Adrenal gland (tissue), 12 donors: ENCODE results near the gene RPL10. TPM values are rescaled to one million over a fixed set of nuclear protein-coding genes. Genes with fewer than 3 reads are reported as not detected.

Experiments
- DNase-seq, 7 donors: peaks; one replicate each; pipeline ENCODE4 v3.0.0-alpha.2; 2019 to 2020
- H3K27ac ChIP-seq, 5 donors: fragments of 200-600 bp; sonication (generic) in 4 of 5; 1 replicate in 3 of 5; 2 replicates in 2 of 5; pipeline versions ENCODE4 v1.5.1 to v1.8.0; 2016 to 2020; ENCODE audit warnings: mild to moderate bottlenecking in 1 of 5
- H3K27me3 ChIP-seq: fragments of 200-600 bp; 2 replicates; pipeline ENCODE4 v1.8.0; 2021
- H3K36me3 ChIP-seq, 2 donors: fragments of 200-600 bp; replicated peaks in 1 of 2; 1 replicate in 1 of 2; 2 replicates in 1 of 2; pipeline versions ENCODE4 v1.5.1 to v1.8.0; 2018 to 2022
- H3K4me1 ChIP-seq, 2 donors: fragments of 200-600 bp; replicated peaks in 1 of 2; 1 replicate in 1 of 2; 2 replicates in 1 of 2; pipeline versions ENCODE4 v1.5.1 to v1.8.0; 2018 to 2021
- H3K4me3 ChIP-seq, 4 donors: fragments of 200-600 bp; sonication (generic) in 3 of 4; one replicate each; pipeline ENCODE4 v1.5.1; 2016 to 2018
- H3K9me3 ChIP-seq, 3 donors: fragments of 200-600 bp; sonication (generic) in 1 of 3; replicated peaks in 1 of 3; 1 replicate in 2 of 3; 2 replicates in 1 of 3; pipeline versions ENCODE4 v1.5.1 to v1.8.0; 2016 to 2021
- POLR2A ChIP-seq, 2 donors: fragments of 450-650 bp; IDR thresholded peaks; one replicate each; pipeline ENCODE4 v1.6.1; 2017; ENCODE audit warnings: antibody characterized with exemption in 2 of 2, mild to moderate bottlenecking in 2 of 2, moderate library complexity in 1 of 2
- WGBS, 4 donors: extraction: QIAGEN DNeasy Blood & Tissue Kit in 2 of 4; methylation state at CpG; one replicate each; pipeline versions ENCODE4 v1.1.5 to v1.1.7; 2013 to 2017; 5-methylcytosine and 5-hydroxymethylcytosine counted together
- intact Hi-C, 2 donors: fragments of 100-400 bp; cut with DNase I; formaldehyde crosslinking; loops; one replicate each; pipeline versions ENCODE4 v1.14.1 to v1.15.0; 2022 to 2023
- microRNA-seq, 3 donors: library from miRNA; unstranded; fragments of <30 nt; microRNA quantifications; one replicate each; pipeline ENCODE4, GENCODE V29; 2017 to 2020
- polyA plus RNA-seq, 3 donors: library from polyadenylated mRNA; stranded (reverse); fragments of 200-250 nt in 2 of 3; fragments of 350-450 nt in 1 of 3; fragmentation: Illumina TruSeq in 1 of 3; extraction: RNeasy Lipid Tissue Mini Kit (QIAGEN cat#74804) in 1 of 3; gene quantifications; one replicate each; pipeline ENCODE4 v1.2.3, GENCODE V29; 2013 to 2014
- small RNA-seq, 2 donors: library from RNA; depleted of rRNA; stranded (forward); fragments of <200 nt; gene quantifications; one replicate each; pipeline ENCODE3, GENCODE V24; 2016
- total RNA-seq, 9 donors: library from RNA; depleted of rRNA in 4 of 9; stranded (reverse); fragments of >200 nt in 4 of 9; fragments of 120-200 nt in 1 of 9; fragmentation: NEBNext Ultra II Directional in 1 of 9; extraction: Animal tissue kit (Norgen Biotek cat#: 25700) in 1 of 9; gene quantifications; one replicate each; pipeline versions ENCODE4 v1.1.0 to v1.2.4, GENCODE V29; 2013 to 2023
- TF ChIP-seq, protein P1 (sequence below), 6 experiments: fragments of 450-650 bp in 4 of 6; fragments of 200-600 bp in 2 of 6; sonication (generic) in 1 of 6; IDR thresholded peaks; 1 replicate in 5 of 6; 2 replicates in 1 of 6; pipeline versions ENCODE4 v1.5.1 to v1.8.0; 2016 to 2021; ENCODE audit warnings: antibody characterized with exemption in 6 of 6, mild to moderate bottlenecking in 2 of 6, moderate library complexity in 1 of 6
- donor health status: healthy with polysubstance abuse.
- donor health status: Bipolar disorder and iron deficiency.
- donor health status: DM: yes; HTN: yes; CAD: no.
- donor health status: DM: no; HTN: no; CAD: no.
- donor health status: DM: no; HTN: no; CAD: no.
- donor health status: DM: yes; HTN: yes; CAD: no.

RPL10 gene
- total and polyA plus RNA-seq, 12 donors, result 626 to 5,287 (median 2,443) TPM

DNA sequence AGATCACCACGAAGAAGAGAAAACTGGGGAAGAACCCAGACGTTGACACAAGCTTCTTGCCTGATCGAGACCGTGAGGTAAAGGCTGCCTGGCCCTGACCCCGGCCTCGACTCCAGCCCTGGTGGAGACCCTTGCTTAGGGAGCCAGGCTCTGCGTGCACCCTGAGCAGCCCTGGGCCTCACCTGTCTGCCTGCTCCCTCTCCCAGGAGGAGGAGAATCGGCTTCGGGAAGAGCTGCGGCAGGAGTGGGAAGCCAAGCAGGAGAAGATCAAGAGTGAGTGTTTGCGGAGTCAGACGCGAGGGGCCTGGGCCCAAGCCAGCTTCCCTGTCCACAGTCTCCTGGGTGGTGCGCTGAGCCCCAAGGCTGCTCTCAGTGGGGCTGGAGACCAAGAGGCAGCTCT lies 50.3 kb downstream of the RPL10 start:
- 80 to 88% (median 86%) methylated on average over 1 to 14 of the region's 14 CpGs for WGBS, 4 donors
- TF ChIP-seq, protein P1, sequence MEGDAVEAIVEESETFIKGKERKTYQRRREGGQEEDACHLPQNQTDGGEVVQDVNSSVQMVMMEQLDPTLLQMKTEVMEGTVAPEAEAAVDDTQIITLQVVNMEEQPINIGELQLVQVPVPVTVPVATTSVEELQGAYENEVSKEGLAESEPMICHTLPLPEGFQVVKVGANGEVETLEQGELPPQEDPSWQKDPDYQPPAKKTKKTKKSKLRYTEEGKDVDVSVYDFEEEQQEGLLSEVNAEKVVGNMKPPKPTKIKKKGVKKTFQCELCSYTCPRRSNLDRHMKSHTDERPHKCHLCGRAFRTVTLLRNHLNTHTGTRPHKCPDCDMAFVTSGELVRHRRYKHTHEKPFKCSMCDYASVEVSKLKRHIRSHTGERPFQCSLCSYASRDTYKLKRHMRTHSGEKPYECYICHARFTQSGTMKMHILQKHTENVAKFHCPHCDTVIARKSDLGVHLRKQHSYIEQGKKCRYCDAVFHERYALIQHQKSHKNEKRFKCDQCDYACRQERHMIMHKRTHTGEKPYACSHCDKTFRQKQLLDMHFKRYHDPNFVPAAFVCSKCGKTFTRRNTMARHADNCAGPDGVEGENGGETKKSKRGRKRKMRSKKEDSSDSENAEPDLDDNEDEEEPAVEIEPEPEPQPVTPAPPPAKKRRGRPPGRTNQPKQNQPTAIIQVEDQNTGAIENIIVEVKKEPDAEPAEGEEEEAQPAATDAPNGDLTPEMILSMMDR (IDR thresholded peaks at IDR 0.05), result no peak
- TF ChIP-seq POLR2A (IDR thresholded peaks at IDR 0.05), result no peak
- Histone ChIP-seq H3K27me3 (no peaks in the 10 kb centered on the region), H3K27ac (no peak overlapping the region), H3K36me3 (peaks cover 0 to 31% of the 10 kb centered on the region in 2 donors), H3K4me3 (no peak overlapping the region), H3K9me3 (no peaks in the 10 kb centered on the region), H3K4me1 (peaks cover 0 to 15% of the 10 kb centered on the region in 2 donors)
- DNase-seq, result no peak
- intact Hi-C loops, result no loop called here

DNA sequence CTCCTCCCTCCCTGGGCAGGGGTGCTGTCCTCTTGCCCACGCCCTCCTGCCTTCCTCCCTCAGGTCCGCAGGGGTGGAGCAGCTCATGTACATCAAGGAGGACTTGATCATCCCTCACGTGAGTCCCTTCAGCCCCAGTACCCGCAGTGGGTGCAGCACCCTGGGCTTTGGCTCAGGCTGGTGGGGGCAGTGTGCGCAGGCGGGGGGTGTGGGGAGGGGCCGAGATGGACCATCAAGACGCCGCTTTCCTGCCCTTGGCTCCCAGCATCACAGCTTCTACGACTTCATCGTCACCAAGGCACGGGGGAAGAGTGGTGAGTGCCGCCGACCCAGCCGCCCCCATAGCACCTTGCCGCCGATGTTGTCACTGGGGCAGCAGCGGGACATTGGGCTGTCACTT lies 51.4 kb downstream of the RPL10 start:
- TF ChIP-seq, protein P1 (IDR thresholded peaks at IDR 0.05), result no peak
- TF ChIP-seq POLR2A (IDR thresholded peaks at IDR 0.05), result no peak
- intact Hi-C loops, result no loop called here
- H3K27me3 ChIP-seq, result no peaks in the 10 kb centered on the region
- H3K4me1 ChIP-seq, result peaks cover 0 to 13% of the 10 kb centered on the region in 2 donors
- no peak overlapping the region for H3K4me3 ChIP-seq
- DNase-seq, result no peak
- WGBS, 4 donors, result 85 to 94% (median 88%) methylated on average over 14 to 18 of the region's 18 CpGs; no CpG with 5 or more reads in 1 of the 4 donors
- H3K27ac ChIP-seq, result no peak overlapping the region
- H3K36me3 ChIP-seq, result peaks cover 0 to 31% of the 10 kb centered on the region in 2 donors
- H3K9me3 ChIP-seq, result no peaks in the 10 kb centered on the region

DNA sequence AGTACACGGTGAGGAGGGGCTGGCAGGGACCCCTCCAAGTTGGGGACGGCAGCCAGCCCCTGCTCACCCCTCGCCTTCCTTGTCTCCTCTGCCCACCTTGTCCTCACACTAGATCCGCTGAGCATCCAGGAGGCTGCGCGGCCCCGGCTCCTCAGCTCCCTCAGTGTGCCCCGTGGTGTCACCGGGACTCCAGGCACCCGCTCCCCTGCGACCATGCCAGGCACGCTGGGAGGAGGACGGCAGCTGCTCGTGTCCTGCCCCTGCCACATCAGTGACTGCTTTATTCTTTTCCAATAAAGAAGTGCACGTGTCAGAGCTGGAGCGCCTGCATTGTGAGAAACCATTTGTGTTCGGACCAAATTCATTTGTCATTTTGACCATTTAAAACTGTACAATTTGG lies 52.1 kb downstream of the RPL10 start:
- Histone ChIP-seq H3K9me3 (no peaks in the 10 kb centered on the region), H3K36me3 (peaks cover 0 to 31% of the 10 kb centered on the region in 2 donors), H3K4me1 (peaks cover 0 to 6% of the 10 kb centered on the region in 2 donors), H3K4me3 (no peak overlapping the region), H3K27me3 (no peaks in the 10 kb centered on the region), H3K27ac (no peak overlapping the region)
- no peak for DNase-seq
- intact Hi-C loops, result no loop called here
- WGBS, 4 donors, result 87 to 93% (median 91%) methylated on average over 3 to 17 of the region's 17 CpGs
- no peak for TF ChIP-seq POLR2A (IDR thresholded peaks at IDR 0.05)
- TF ChIP-seq, protein P1 (IDR thresholded peaks at IDR 0.05), result no peak

Small RNA genes lying within 50 kb of the gene (microRNA-seq; reads per million reads assigned to microRNA genes)
- 0.85 to 1.9 (median 1.3) reads per million in 3 donors for gene MIR6858

Small RNA genes lying within 50 kb of the gene (small RNA-seq; reads per million reads assigned to genes)
- gene MIR6858 (0.08 to 0.47 reads per million in 2 donors), gene SNORA70 (0 reads per million in 2 donors)

Other genes with a start within 250 kb of the RPL10 start
- not detected for gene OPN1MW, start 215.8 kb upstream of the RPL10 start, total RNA-seq
- gene OPN1MW, start 215.8 kb upstream of the RPL10 start, polyA plus RNA-seq, result not detected
- gene OPN1MW2, start 178.6 kb upstream of the RPL10 start, total RNA-seq, result not detected
- not detected for gene OPN1MW2, start 178.6 kb upstream of the RPL10 start, polyA plus RNA-seq
- not detected for gene OPN1MW3, start 140.8 kb upstream of the RPL10 start, total RNA-seq
- not detected for gene OPN1MW3, start 140.8 kb upstream of the RPL10 start, polyA plus RNA-seq
- gene TEX28, start 103.3 kb upstream of the RPL10 start, total RNA-seq, result under 1 TPM in 1 of 9 donors, not detected in 8; 0.18 TPM
- gene TEX28, start 103.3 kb upstream of the RPL10 start, polyA plus RNA-seq, result under 1 TPM in 1 of 3 donors, not detected in 2; 0.07 TPM
- 1 to 10 TPM in 1 of 9 donors, under 1 TPM in 4, not detected in 4; 0.16 to 1.1 (median 0.56) TPM for gene TKTL1, start 102.6 kb upstream of the RPL10 start, total RNA-seq
- gene TKTL1, start 102.6 kb upstream of the RPL10 start, polyA plus RNA-seq, result under 1 TPM in 1 of 3 donors, not detected in 2; 0.31 TPM
- gene FLNA, start 23.7 kb upstream of the RPL10 start, total RNA-seq, result 100 to 1,000 TPM in 8 of 9 donors, 10 to 100 TPM in 1; 57.0 to 979 (median 499) TPM
- 100 to 1,000 TPM; 169 to 861 (median 612) TPM for gene FLNA, start 23.7 kb upstream of the RPL10 start, polyA plus RNA-seq
- 10 to 100 TPM in 8 of 9 donors, 1 to 10 TPM in 1; 7.7 to 82.7 (median 46.5) TPM for gene EMD, start 19.1 kb upstream of the RPL10 start, total RNA-seq
- 10 to 100 TPM; 75.9 to 95.2 (median 79.1) TPM for gene EMD, start 19.1 kb upstream of the RPL10 start, polyA plus RNA-seq
- 100 to 1,000 TPM in 1 of 9 donors, 10 to 100 TPM in 7, 1 to 10 TPM in 1; 9.3 to 101 (median 47.8) TPM for gene DNASE1L1, start 10.9 kb downstream of the RPL10 start, total RNA-seq
- gene DNASE1L1, start 10.9 kb downstream of the RPL10 start, polyA plus RNA-seq, result 10 to 100 TPM; 17.2 to 48.0 (median 42.7) TPM
- 10 to 100 TPM; 15.0 to 47.1 (median 26.4) TPM for gene TAFAZZIN, start 13.2 kb downstream of the RPL10 start, total RNA-seq
- gene TAFAZZIN, start 13.2 kb downstream of the RPL10 start, polyA plus RNA-seq, result 100 to 1,000 TPM in 2 of 3 donors, 1 to 10 TPM in 1; 8.6 to 142 (median 103) TPM
- gene ATP6AP1, start 30.3 kb downstream of the RPL10 start, total RNA-seq, result 100 to 1,000 TPM in 6 of 9 donors, 10 to 100 TPM in 3; 68.8 to 170 (median 135) TPM
- gene ATP6AP1, start 30.3 kb downstream of the RPL10 start, polyA plus RNA-seq, result 100 to 1,000 TPM in 1 of 3 donors, 10 to 100 TPM in 2; 55.4 to 133 (median 56.8) TPM
- 100 to 1,000 TPM in 8 of 9 donors, 10 to 100 TPM in 1; 85.6 to 142 (median 112) TPM for gene GDI1, start 38.8 kb downstream of the RPL10 start, total RNA-seq
- 100 to 1,000 TPM; 155 to 287 (median 216) TPM for gene GDI1, start 38.8 kb downstream of the RPL10 start, polyA plus RNA-seq
- 10 to 100 TPM; 25.1 to 74.5 (median 51.1) TPM for gene FAM50A, start 45.8 kb downstream of the RPL10 start, total RNA-seq
- 100 to 1,000 TPM; 104 to 451 (median 241) TPM for gene FAM50A, start 45.8 kb downstream of the RPL10 start, polyA plus RNA-seq
- 10 to 100 TPM in 7 of 9 donors, 1 to 10 TPM in 2; 2.1 to 46.3 (median 12.1) TPM for gene PLXNA3, start 59.9 kb downstream of the RPL10 start, total RNA-seq
- gene PLXNA3, start 59.9 kb downstream of the RPL10 start, polyA plus RNA-seq, result 10 to 100 TPM; 22.3 to 83.6 (median 27.4) TPM
- 100 to 1,000 TPM in 1 of 9 donors, 10 to 100 TPM in 8; 22.5 to 101 (median 52.6) TPM for gene LAGE3, start 80.9 kb downstream of the RPL10 start, total RNA-seq
- 10 to 100 TPM; 11.3 to 24.0 (median 12.0) TPM for gene LAGE3, start 80.9 kb downstream of the RPL10 start, polyA plus RNA-seq
- 10 to 100 TPM; 36.4 to 95.6 (median 56.3) TPM for gene UBL4A, start 88.2 kb downstream of the RPL10 start, total RNA-seq
- 10 to 100 TPM; 18.3 to 31.1 (median 23.6) TPM for gene UBL4A, start 88.2 kb downstream of the RPL10 start, polyA plus RNA-seq
- 10 to 100 TPM; 19.6 to 33.4 (median 28.5) TPM for gene SLC10A3, start 92.3 kb downstream of the RPL10 start, total RNA-seq
- gene SLC10A3, start 92.3 kb downstream of the RPL10 start, polyA plus RNA-seq, result 10 to 100 TPM in 2 of 3 donors, 1 to 10 TPM in 1; 8.7 to 24.2 (median 23.2) TPM
- 10 to 100 TPM; 42.9 to 77.1 (median 50.9) TPM for gene FAM3A, start 117.9 kb downstream of the RPL10 start, total RNA-seq
- gene FAM3A, start 117.9 kb downstream of the RPL10 start, polyA plus RNA-seq, result 100 to 1,000 TPM in 1 of 3 donors, 10 to 100 TPM in 2; 13.5 to 115 (median 92.8) TPM
- gene G6PD, start 148.5 kb downstream of the RPL10 start, total RNA-seq, result 100 to 1,000 TPM in 5 of 9 donors, 10 to 100 TPM in 4; 22.1 to 124 (median 102) TPM
- gene G6PD, start 148.5 kb downstream of the RPL10 start, polyA plus RNA-seq, result 10 to 100 TPM; 41.6 to 93.6 (median 78.0) TPM
- gene IKBKG, start 149.2 kb downstream of the RPL10 start, total RNA-seq, result 10 to 100 TPM; 12.5 to 47.5 (median 29.8) TPM
- 10 to 100 TPM in 2 of 3 donors, 1 to 10 TPM in 1; 9.6 to 39.1 (median 36.1) TPM for gene IKBKG, start 149.2 kb downstream of the RPL10 start, polyA plus RNA-seq
- not detected for gene CTAG1A, start 186.8 kb downstream of the RPL10 start, total RNA-seq
- under 1 TPM in 1 of 3 donors, not detected in 2; 0.34 TPM for gene CTAG1A, start 186.8 kb downstream of the RPL10 start, polyA plus RNA-seq
- not detected for gene CTAG1B, start 220.9 kb downstream of the RPL10 start, total RNA-seq
- under 1 TPM in 1 of 3 donors, not detected in 2; 0.57 TPM for gene CTAG1B, start 220.9 kb downstream of the RPL10 start, polyA plus RNA-seq